IMR-90 (cell line): ENCODE measurements around the gene TM4SF4.

Experiments
- BHLHE40 ChIP-seq: fragments of 150-350 bp; IDR thresholded peaks from 2 replicates; pipeline ENCODE4 v1.6.1; 2016; ENCODE audit warnings: mild to moderate bottlenecking, low read depth, low read length
- MXI1 ChIP-seq: IDR thresholded peaks from 2 replicates; pipeline ENCODE4 v1.6.1; 2012; ENCODE audit warnings: low read depth, mild to moderate bottlenecking, low read length, moderate library complexity, borderline replicate concordance
- POLR2A ChIP-seq: IDR thresholded peaks from 2 replicates; pipeline ENCODE4 v1.6.1; 2012; ENCODE audit warnings: mild to moderate bottlenecking, low read depth, low read length
- RAD21 ChIP-seq: IDR thresholded peaks from 2 replicates; pipeline ENCODE4 v1.6.1; 2012; ENCODE audit warnings: low read length, improper control_type of control experiment

DNA sequence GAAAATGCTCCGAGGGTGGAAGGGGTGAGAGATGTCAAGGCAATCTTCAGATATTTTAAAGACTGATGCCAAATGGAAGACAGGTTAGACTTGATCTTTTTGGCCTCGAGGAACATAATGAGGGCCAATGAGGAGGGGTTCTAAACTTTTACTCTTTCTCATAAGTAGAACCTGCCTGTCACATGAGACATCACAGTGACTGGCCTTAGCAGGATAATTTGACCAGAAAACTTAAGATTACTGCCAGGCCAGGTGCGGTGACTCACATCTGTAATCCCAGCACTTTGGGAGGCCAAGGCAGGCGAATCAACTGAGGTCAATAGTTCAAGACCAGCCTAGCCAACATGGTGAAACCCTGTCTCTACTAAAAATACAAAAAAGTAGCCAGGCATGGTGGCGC is 12.2 kb downstream of the TM4SF4 start:
- TF ChIP-seq RAD21 (no peak), BHLHE40 (no peak), MXI1 (no peak), POLR2A (no peak)
